Effector memory CD8-positive, alpha-beta T cell (primary cell): Measurements from ENCODE around the gene GUSB.

ENCODE experiments used
- ATAC-seq: fragments of 150-1000 bp; cut with Tn5 transposase; replicated peaks from 2 replicates; pipeline ENCODE4 v1.10.0; 2021; ENCODE audit warnings: mild to moderate bottlenecking, moderate library complexity
- DNase-seq, 3 experiments: peaks; one replicate each; pipeline ENCODE4 v3.0.0; 2021
- H3K27ac Mint-ChIP-seq, 2 donors: one replicate each; pipeline ENCODE4 v1.8.0; 2022; ENCODE audit warnings: mild to moderate bottlenecking in 2 of 2, mixed read lengths in 2 of 2, moderate library complexity in 2 of 2
- H3K27me3 Mint-ChIP-seq, 2 donors: one replicate each; pipeline ENCODE4 v1.8.0; 2022; ENCODE audit warnings: mixed read lengths in 2 of 2
- H3K36me3 Mint-ChIP-seq: one replicate; pipeline ENCODE4 v1.8.0; 2022; ENCODE audit warnings: mild to moderate bottlenecking, moderate library complexity, mixed read lengths; ENCODE audit not compliant: insufficient read depth
- H3K4me1 Mint-ChIP-seq, 2 donors: one replicate each; pipeline ENCODE4 v1.8.0; 2022; ENCODE audit warnings: low read depth in 2 of 2, mixed read lengths in 2 of 2
- H3K4me3 Mint-ChIP-seq, 2 donors: one replicate each; pipeline ENCODE4 v1.8.0; 2022; ENCODE audit warnings: mild to moderate bottlenecking in 2 of 2, mixed read lengths in 2 of 2, moderate library complexity in 2 of 2
- H3K9me3 Mint-ChIP-seq, 2 donors: one replicate each; pipeline ENCODE4 v1.8.0; 2022; ENCODE audit warnings: mixed read lengths in 2 of 2

The GUSB gene

GRCh38 chr7:65988084-65988483 lies 6.1 kb upstream of the GUSB start:
- peaks cover 0 to 6% of the 10 kb centered on the region in 2 donors for H3K27me3 Mint-ChIP-seq
- DNase-seq, result no peak
- no peaks in the 10 kb centered on the region for H3K9me3 Mint-ChIP-seq
- ATAC-seq, result no peak
- H3K27ac Mint-ChIP-seq, result no peak overlapping the region
- H3K4me3 Mint-ChIP-seq, result no peak overlapping the region
- no peaks in the 10 kb centered on the region for H3K4me1 Mint-ChIP-seq
- no peaks in the 10 kb centered on the region for H3K36me3 Mint-ChIP-seq

GRCh38 chr7:65983965-65984658 lies 2.1 kb upstream of the GUSB start:
- no peaks in the 10 kb centered on the region for H3K27me3 Mint-ChIP-seq
- H3K36me3 Mint-ChIP-seq, result peaks cover 17% of the 10 kb centered on the region
- H3K27ac Mint-ChIP-seq, result no peak overlapping the region
- ATAC-seq, result no peak
- H3K9me3 Mint-ChIP-seq, result no peaks in the 10 kb centered on the region
- peaks cover 10 to 11% of the 10 kb centered on the region in 2 donors for H3K4me1 Mint-ChIP-seq
- H3K4me3 Mint-ChIP-seq, result peak overlapping the region in 1 of 2 donors; percentile 29
- no peak for DNase-seq

GRCh38 chr7:65980478-65981250 lies 1.3 kb downstream of the GUSB start:
- Mint-ChIP-seq H3K4me1 (peaks cover 10 to 11% of the 10 kb centered on the region in 2 donors), H3K36me3 (peaks cover 21% of the 10 kb centered on the region), H3K27me3 (no peaks in the 10 kb centered on the region), H3K27ac (peak overlapping the region; percentile 90 to 92), H3K9me3 (no peaks in the 10 kb centered on the region), H3K4me3 (peak overlapping the region; percentile 73 to 84)
- ATAC-seq, result peak; percentile 86
- peak; percentile 64 to 65 (median 65) for DNase-seq

- H3K36me3 Mint-ChIP-seq, result peaks cover 21% of the 10 kb centered on the region
- peaks cover 10 to 11% of the 10 kb centered on the region in 2 donors for H3K4me1 Mint-ChIP-seq
- peak overlapping the region; percentile 90 to 92 for H3K27ac Mint-ChIP-seq
- ATAC-seq (no peak), DNase-seq (no peak)
- H3K27me3 Mint-ChIP-seq, result no peaks in the 10 kb centered on the region
- peak overlapping the region in 1 of 2 donors; percentile 84 for H3K4me3 Mint-ChIP-seq
- H3K9me3 Mint-ChIP-seq, result no peaks in the 10 kb centered on the region
These were observed 2.2 kb downstream of the GUSB start for GRCh38 chr7:65979583-65980477.

GRCh38 chr7:65978891-65979582 lies 3.0 kb downstream of the GUSB start:
- Mint-ChIP-seq H3K27me3 (no peaks in the 10 kb centered on the region), H3K4me1 (peaks cover 10 to 11% of the 10 kb centered on the region in 2 donors), H3K27ac (peak overlapping the region; percentile 79 to 81), H3K36me3 (peaks cover 21% of the 10 kb centered on the region), H3K9me3 (no peaks in the 10 kb centered on the region), H3K4me3 (no peak overlapping the region)
- DNase-seq (no peak), ATAC-seq (no peak)

GRCh38 chr7:65976659-65977196 lies 5.3 kb downstream of the GUSB start:
- Mint-ChIP-seq H3K27me3 (no peaks in the 10 kb centered on the region), H3K4me1 (peaks cover 9 to 16% of the 10 kb centered on the region in 2 donors), H3K36me3 (peaks cover 32% of the 10 kb centered on the region), H3K9me3 (no peaks in the 10 kb centered on the region), H3K27ac (peak overlapping the region in 1 of 2 donors; percentile 70), H3K4me3 (no peak overlapping the region)
- DNase-seq (no peak), ATAC-seq (no peak)

- Mint-ChIP-seq H3K27me3 (no peaks in the 10 kb centered on the region), H3K4me1 (peaks cover 8 to 13% of the 10 kb centered on the region in 2 donors), H3K27ac (no peak overlapping the region), H3K9me3 (no peaks in the 10 kb centered on the region), H3K36me3 (peaks cover 36% of the 10 kb centered on the region), H3K4me3 (no peak overlapping the region)
- DNase-seq (no peak), ATAC-seq (no peak)
These were observed 6.1 kb downstream of the GUSB start for GRCh38 chr7:65975814-65976445.

- H3K4me3 Mint-ChIP-seq, result no peak overlapping the region
- H3K4me1 Mint-ChIP-seq, result peaks cover 0 to 5% of the 10 kb centered on the region in 2 donors
- peaks cover 45% of the 10 kb centered on the region for H3K36me3 Mint-ChIP-seq
- H3K27me3 Mint-ChIP-seq, result no peaks in the 10 kb centered on the region
- DNase-seq, result no peak
- no peak overlapping the region for H3K27ac Mint-ChIP-seq
- no peaks in the 10 kb centered on the region for H3K9me3 Mint-ChIP-seq
- ATAC-seq, result no peak
These were observed 7.1 kb downstream of the GUSB start for GRCh38 chr7:65974876-65975275.

- H3K4me1 Mint-ChIP-seq, result peaks cover 0 to 5% of the 10 kb centered on the region in 2 donors
- H3K4me3 Mint-ChIP-seq, result no peak overlapping the region
- no peak overlapping the region for H3K27ac Mint-ChIP-seq
- DNase-seq (no peak), ATAC-seq (no peak)
- H3K9me3 Mint-ChIP-seq, result no peaks in the 10 kb centered on the region
- H3K36me3 Mint-ChIP-seq, result peaks cover 45% of the 10 kb centered on the region
- no peaks in the 10 kb centered on the region for H3K27me3 Mint-ChIP-seq
These were observed 7.7 kb downstream of the GUSB start for GRCh38 chr7:65974191-65974801.

- no peaks in the 10 kb centered on the region for H3K9me3 Mint-ChIP-seq
- H3K36me3 Mint-ChIP-seq, result peaks cover 51% of the 10 kb centered on the region
- no peak overlapping the region for H3K4me3 Mint-ChIP-seq
- H3K27me3 Mint-ChIP-seq, result no peaks in the 10 kb centered on the region
- peaks cover 0 to 5% of the 10 kb centered on the region in 2 donors for H3K4me1 Mint-ChIP-seq
- peak overlapping the region; percentile 81 to 88 for H3K27ac Mint-ChIP-seq
- ATAC-seq (no peak), DNase-seq (no peak)
These were observed 9.0 kb downstream of the GUSB start for GRCh38 chr7:65972976-65973375.

GRCh38 chr7:65971021-65971420 lies 11.0 kb downstream of the GUSB start:
- DNase-seq (no peak), ATAC-seq (no peak)
- Mint-ChIP-seq H3K9me3 (no peaks in the 10 kb centered on the region), H3K4me3 (no peak overlapping the region), H3K4me1 (peaks cover 0 to 5% of the 10 kb centered on the region in 2 donors), H3K36me3 (peaks cover 71% of the 10 kb centered on the region), H3K27ac (peak overlapping the region; percentile 46 to 74), H3K27me3 (no peaks in the 10 kb centered on the region)
